ENCODE data around the gene KCNC4.

The KCNC4 gene
- total RNA-seq, result 7.0 to 12.6 reads per million in 2 donors

GRCh38 chr1:110209715-110210603, at the start of gene KCNC4:
KCNC4 (plus strand) TSS chr1:110210314; CDS start chr1:110211500, 1,186 bp downstream.
- peak; percentile 86 for DNase-seq

GRCh38 chr1:110160538-110161100, 49.5 kb upstream of the KCNC4 start:
- DNase-seq, result no peak

DNA sequence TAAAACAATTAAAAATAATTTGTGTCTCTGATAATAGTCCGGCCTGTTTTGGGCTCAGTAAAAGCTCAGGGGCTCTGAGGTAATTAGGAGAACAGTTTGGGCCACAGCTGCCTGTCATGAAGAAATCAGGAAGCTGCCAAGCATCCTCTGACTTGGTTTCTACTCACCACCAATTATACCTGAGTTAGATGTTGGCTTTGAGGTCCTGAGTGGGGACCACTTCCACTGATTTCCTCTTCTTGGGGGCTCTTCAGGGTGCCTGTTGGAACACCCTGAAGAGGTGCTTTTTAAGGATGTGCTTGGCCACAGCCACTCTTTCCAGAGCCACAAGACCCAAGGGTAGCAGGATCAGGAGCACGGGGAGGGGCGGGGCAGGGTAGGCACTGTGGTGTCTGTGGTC, 48.9 kb upstream of the KCNC4 start:
- no peak for DNase-seq

DNA sequence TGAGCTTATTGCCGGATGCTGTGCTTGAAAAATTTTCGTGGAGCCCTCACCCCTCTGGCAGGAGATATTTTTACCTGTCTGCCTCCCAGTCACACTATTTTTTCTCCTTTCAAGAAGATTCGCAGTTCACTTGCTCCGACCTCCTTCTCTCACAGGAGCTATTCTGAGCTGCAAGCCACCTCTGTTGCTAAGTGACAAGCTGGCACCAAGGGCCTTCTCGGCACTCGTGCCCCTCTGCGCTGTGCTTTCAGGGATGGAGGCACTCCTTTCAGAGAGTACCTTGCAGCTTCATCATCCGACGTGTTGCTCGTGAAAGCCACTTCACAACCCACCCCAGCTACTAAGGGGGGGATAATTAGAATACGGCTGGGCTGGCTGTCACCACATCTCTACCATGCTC, 48.3 kb upstream of the KCNC4 start:
- DNase-seq, result no peak

GRCh38 chr1:110163591-110163990, 46.5 kb upstream of the KCNC4 start:
- DNase-seq, result no peak

GRCh38 chr1:110164725-110165350, 45.3 kb upstream of the KCNC4 start:
- DNase-seq, result no peak

DNA sequence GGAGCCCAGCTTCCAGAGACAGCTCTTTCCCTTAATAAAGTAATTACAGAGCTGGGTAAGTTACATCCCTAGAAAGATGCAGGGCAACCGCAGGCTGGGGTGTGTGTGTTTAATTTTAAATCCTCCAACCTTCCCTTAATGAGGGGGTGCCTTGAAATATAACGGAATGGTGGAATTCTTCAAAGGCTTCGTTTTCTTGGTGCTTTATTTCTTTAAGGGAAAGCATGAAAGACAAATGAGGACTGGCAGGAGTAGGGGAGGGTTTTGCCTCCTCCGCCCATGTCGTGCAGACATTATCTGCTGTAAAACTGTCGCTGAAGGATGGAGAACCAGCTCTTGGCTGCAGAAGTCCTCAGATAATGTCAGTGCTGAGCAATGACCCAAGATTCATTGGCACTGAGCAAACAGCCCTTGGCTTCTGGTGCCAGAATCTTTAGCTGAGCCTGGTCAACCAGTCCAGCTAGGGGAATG, 44.3 kb upstream of the KCNC4 start:
- DNase-seq, result no peak

- no peak for DNase-seq
Measured at GRCh38 chr1:110166861-110167260, 43.3 kb upstream of the KCNC4 start.

- no peak for DNase-seq
Measured at GRCh38 chr1:110170766-110171733, 39.1 kb upstream of the KCNC4 start.

DNA sequence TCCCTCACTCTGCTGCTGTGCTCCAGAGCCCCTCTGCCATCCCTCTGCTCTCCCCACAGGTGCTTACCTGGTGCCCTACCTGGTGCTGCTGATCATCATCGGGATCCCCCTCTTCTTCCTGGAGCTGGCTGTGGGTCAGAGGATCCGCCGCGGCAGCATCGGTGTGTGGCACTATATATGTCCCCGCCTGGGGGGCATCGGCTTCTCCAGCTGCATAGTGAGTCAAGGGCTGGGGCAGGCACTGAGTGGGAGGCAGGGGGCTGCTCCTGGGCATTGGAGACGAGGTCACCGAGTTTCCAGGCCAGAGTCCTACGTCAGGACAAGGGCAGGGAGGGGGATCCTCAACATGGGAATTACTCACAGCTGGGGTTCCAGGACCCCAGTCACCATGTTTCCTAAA, 38.1 kb upstream of the KCNC4 start:
- DNase-seq, result no peak

DNA sequence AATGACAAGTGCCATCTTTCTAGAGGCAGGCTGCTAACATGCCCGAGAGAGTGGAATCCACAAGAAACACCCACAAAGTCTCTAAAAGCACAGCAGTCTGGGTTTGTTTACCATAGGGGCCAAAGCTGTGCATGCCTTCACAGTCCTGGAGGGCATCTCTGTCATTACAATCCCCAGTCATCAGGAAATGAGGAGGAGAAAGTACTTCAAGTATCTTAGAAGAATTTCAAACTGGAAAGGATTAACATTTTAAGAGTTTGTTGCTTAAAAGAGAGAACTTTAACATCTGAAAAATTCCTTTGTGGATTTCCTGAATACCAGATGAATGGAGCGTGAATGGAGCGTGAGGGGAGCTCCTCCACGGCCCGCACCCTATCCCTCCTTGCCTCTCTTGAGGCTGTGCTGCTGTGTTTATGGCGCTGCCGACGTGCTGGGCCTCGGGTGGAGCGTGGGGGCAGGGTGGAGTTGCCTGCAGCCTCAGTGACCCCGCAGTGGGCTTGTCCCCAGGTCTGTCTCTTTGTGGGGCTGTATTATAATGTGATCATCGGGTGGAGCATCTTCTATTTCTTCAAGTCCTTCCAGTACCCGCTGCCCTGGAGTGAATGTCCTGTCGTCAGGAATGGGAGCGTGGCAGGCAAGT, 36.5 kb upstream of the KCNC4 start:
- DNase-seq, result no peak

DNA sequence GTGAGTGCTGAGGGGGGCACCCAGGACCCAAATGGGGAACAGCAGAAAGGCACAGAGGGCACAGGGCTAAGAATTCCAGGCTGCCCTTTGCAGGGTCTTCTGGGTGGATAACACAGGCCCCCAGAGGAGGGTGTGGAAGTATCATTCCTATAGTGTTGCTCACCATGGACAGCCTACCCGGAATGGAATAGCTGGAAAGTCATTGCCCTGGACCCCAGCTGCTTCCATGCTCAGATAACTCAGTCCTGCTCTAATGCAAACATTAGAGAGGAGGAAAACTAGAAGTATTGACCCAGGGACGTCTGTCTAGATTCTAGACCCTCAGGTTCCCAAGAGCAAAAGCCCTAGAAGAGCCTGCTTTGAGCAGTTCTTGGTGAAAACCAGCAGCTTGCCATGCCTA, 35.2 kb upstream of the KCNC4 start:
- DNase-seq, result no peak

GRCh38 chr1:110176299-110176956, 33.7 kb upstream of the KCNC4 start:
- DNase-seq, result no peak

DNA sequence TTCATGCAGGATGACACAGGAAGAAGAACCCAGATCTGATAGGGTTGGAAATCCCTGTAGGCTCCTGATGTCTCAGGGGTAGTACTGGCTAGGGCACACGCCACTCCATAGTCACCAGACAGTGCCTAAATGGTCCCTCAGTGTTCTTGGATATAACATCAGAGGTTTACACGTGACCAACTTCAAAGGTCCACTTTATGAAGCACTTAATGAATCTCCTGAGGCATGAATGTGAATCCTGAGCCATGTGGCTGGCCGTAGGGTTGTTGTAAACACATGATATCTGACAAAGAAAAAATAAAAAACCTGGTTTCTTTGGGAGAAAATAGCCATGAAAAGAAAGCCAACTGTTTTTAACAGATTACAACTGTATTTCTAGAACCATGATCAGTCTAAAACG, 32.3 kb upstream of the KCNC4 start:
- DNase-seq, result no peak

GRCh38 chr1:110183642-110184167, 26.4 kb upstream of the KCNC4 start:
- no peak for DNase-seq

DNA sequence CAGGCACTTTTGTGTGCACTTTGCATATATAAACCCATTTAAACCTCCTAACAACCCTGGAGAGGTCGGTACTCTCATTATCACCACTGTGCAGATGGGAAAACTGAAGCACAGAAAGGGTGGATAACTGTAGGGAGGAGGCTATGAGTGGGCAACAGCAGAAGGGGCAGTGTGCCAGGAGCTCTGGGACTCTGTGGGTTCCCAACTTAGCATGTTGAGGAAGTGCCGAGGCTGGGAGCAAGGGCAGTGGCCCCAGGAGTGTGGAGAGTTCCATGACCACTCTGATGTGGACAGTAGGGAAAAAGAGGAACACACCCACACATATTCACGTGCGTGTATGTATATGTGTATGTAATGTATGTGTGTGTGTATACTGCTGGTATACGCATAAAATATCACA, 25.7 kb upstream of the KCNC4 start:
- DNase-seq, result no peak

DNA sequence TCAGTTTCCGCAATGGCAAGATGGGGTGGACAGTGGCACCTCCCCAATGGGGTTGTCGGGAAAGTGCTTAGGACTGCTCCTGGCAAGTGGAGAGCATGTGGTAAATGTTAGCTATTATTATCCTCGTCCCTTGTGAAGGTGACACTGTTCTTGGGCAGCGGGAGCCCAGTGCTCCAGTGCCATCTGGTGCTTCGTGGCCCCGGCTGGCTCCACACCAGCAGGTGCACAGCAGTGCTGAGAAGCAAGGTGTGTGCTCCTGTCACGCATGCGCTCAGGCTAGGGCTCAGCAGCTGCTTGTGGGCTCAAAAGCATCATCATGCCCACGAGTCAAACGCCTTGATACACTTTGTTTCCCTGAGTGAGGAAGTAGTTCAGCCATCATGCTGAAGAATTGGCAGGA, 24.9 kb upstream of the KCNC4 start:
- DNase-seq, result no peak

DNA sequence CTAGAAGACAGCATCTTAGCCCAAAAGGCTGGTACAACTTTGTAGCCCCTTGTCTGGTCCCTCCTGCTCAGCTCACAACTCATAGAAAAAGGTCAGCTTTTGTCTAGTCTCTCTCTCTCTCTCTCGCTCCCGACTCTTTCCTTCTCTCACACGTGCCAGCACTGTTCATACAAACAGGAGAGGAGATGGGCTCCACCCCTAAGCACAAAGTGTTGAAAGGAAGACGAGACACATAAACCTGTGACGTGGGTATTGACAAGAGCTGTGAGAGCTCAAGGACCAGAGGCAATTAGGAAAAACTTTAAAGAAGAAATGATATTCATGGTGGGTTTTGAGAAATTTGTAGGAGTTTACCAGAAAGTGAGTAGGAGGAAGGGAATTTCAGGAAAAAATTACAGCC, 23.6 kb upstream of the KCNC4 start:
- DNase-seq, result no peak

DNA sequence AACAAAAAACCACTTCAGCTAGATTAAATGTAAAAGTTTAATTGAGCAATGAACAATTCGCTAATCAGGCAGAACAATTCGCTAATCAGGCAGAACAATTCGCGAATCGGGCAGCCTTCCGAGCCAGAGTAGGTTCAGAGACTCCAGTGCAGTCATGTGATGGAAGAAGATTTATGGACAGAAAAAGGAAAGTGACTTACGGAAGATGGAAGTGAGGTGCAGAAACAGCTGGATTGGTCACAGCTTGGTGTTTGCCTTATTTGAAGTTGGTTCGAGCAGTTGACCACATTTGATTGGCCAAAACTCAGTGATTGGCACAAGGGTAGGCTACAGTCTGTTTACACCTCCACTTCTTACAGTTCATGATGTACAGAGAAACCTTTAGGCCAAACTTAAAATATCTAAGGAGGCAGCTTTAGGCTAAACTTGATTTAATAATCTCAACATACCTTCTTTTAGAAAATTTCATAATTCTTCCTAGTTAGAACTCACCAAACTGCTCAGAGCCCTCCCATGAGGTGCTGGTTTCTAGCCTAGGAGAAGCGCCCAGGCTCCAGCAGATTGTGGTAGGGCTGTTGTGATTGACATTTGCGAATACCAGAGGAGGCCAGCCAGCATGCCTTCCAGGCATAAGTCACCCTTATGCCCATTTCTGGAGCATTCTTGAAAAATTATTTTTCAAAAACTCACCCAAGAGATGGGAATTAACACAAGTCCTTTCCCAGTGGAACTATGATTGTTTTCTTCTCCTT, 22.8 kb upstream of the KCNC4 start:
- DNase-seq, result no peak

GRCh38 chr1:110188035-110188618, 22.0 kb upstream of the KCNC4 start:
- DNase-seq, result no peak
